Esophagus squamous epithelium (tissue), 5 donors: ENCODE data around the gene SOCS6. TPM values are rescaled to one million over a fixed set of nuclear protein-coding genes. Genes with fewer than 3 reads are reported as not detected.

Experiments used
- DNase-seq: peaks from one replicate; lab custom pipeline; 2025; lab: John Stamatoyannopoulos, UW
- H3K27ac ChIP-seq, 4 donors: fragments of 200-600 bp; sonication (generic); one replicate each; pipeline ENCODE4 v1.5.1; 2016 to 2019; ENCODE audit warnings: mild to moderate bottlenecking in 1 of 4
- H3K27me3 ChIP-seq, 4 donors: fragments of 200-600 bp; sonication (generic); 1 replicate in 3 of 4; 2 replicates in 1 of 4; pipeline versions ENCODE4 v1.5.1 to v1.6.0; 2017 to 2021; ENCODE audit warnings: antibody characterized with exemption in 1 of 4
- H3K36me3 ChIP-seq, 3 donors: fragments of 200-600 bp; sonication (generic); one replicate each; pipeline ENCODE4 v1.5.1; 2016 to 2019
- H3K4me1 ChIP-seq, 3 donors: fragments of 200-600 bp; sonication (generic); one replicate each; pipeline ENCODE4 v1.5.1; 2017 to 2019
- H3K4me3 ChIP-seq, 4 donors: fragments of 200-600 bp; sonication (generic); 1 replicate in 3 of 4; 2 replicates in 1 of 4; pipeline ENCODE4 v1.5.1; 2016 to 2019; ENCODE audit warnings: mild to moderate bottlenecking in 2 of 4, moderate library complexity in 1 of 4
- H3K9me3 ChIP-seq, 3 donors: fragments of 200-600 bp; sonication (generic); one replicate each; pipeline ENCODE4 v1.5.1; 2016 to 2019
- POLR2A ChIP-seq, 4 donors: fragments of 450-650 bp; IDR thresholded peaks; one replicate each; pipeline ENCODE4 v1.6.1; 2017; ENCODE audit warnings: antibody characterized with exemption in 4 of 4, mild to moderate bottlenecking in 4 of 4, moderate library complexity in 3 of 4
- WGBS, 2 donors: methylation state at CpG; one replicate each; pipeline ENCODE4 v1.1.5; 2018; 5-methylcytosine and 5-hydroxymethylcytosine counted together
- intact Hi-C: fragments of 100-400 bp; cut with DNase I; formaldehyde crosslinking; loops from one replicate; pipeline ENCODE4 v1.15.0; 2022
- total RNA-seq, 4 donors: library from RNA; depleted of rRNA; stranded (reverse); fragments of >200 nt; gene quantifications; one replicate each; pipeline ENCODE4 v1.1.0, GENCODE V29; 2016
- TF ChIP-seq, protein P1 (sequence below), 6 experiments: fragments of 450-650 bp in 4 of 6; fragments of 200-600 bp in 2 of 6; sonication (generic) in 2 of 6; IDR thresholded peaks; one replicate each; pipeline ENCODE4 v1.5.1; 2016 to 2019; ENCODE audit warnings: antibody characterized with exemption in 6 of 6, mild to moderate bottlenecking in 4 of 6, moderate library complexity in 4 of 6
- donor health status: DM: yes; HTN: yes; CAD: no.

SOCS6 gene
- total RNA-seq, 4 donors from 2014 or later = 18.8 to 23.2 (median 19.9) TPM

GRCh38 chr18:70279470-70279869 lies 9.4 kb upstream of the SOCS6 start:
- Histone ChIP-seq H3K9me3 (no peaks in the 10 kb centered on the region), H3K4me3 (no peak overlapping the region), H3K4me1 (peaks cover 0 to 14% (median 0%) of the 10 kb centered on the region in 3 donors), H3K27ac (no peak overlapping the region), H3K36me3 (no peaks in the 10 kb centered on the region), H3K27me3 (no peaks in the 10 kb centered on the region)
- DNase-seq = no peak
- no peak for TF ChIP-seq POLR2A (IDR thresholded peaks at IDR 0.05)
- TF ChIP-seq, protein P1, sequence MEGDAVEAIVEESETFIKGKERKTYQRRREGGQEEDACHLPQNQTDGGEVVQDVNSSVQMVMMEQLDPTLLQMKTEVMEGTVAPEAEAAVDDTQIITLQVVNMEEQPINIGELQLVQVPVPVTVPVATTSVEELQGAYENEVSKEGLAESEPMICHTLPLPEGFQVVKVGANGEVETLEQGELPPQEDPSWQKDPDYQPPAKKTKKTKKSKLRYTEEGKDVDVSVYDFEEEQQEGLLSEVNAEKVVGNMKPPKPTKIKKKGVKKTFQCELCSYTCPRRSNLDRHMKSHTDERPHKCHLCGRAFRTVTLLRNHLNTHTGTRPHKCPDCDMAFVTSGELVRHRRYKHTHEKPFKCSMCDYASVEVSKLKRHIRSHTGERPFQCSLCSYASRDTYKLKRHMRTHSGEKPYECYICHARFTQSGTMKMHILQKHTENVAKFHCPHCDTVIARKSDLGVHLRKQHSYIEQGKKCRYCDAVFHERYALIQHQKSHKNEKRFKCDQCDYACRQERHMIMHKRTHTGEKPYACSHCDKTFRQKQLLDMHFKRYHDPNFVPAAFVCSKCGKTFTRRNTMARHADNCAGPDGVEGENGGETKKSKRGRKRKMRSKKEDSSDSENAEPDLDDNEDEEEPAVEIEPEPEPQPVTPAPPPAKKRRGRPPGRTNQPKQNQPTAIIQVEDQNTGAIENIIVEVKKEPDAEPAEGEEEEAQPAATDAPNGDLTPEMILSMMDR (IDR thresholded peaks at IDR 0.05) = no peak
- WGBS, 2 donors = 50 to 78% methylated on average over 2 of the region's 2 CpGs
- intact Hi-C loops = no loop called here

DNA sequence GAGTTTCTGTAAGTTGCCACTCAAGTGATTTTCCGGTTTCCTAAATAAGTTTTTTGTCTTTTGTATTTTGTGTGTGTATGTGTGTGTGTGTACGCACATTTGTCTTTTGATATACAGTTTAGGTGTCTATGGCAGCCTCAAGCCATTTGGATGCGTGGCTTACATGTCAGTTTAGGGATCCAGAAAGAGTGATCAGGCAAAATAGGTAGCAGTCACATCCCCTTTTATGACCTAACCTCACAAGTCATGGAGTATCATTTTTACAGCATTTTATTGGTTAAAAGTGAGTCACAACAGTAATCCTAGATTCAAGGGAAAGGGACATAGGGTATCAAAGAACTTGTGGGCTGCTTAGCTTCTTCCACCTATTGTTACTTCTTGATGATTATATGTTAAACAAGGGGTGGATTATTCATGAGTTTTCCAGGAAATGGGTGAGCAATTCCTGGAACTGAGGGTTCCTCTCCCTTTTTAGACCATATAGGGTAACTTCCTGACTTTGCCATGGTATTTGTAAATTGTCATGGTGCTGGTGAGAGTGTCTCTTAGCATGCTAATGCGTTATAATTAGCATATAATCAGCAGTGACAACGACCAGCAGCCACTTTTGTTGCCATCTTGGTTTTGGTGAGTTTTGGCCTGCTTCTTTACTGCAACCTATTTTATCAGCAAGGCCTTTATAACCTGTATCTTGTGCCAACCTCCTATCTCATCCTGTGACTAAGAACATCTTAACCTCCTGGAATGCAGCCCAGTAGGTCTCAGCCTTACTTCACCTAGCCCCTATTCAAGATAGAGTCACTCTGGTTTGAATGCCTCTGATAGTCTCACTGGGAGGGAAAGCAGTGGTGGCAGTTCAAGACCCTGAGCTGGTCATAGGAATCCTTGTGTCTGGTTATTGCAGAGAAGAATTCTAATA lies 8.6 kb upstream of the SOCS6 start:
- no peaks in the 10 kb centered on the region for H3K36me3 ChIP-seq
- no peaks in the 10 kb centered on the region for H3K9me3 ChIP-seq
- H3K4me3 ChIP-seq = no peak overlapping the region
- no peak for DNase-seq
- H3K4me1 ChIP-seq = peaks cover 0 to 14% (median 0%) of the 10 kb centered on the region in 3 donors
- 71 to 83% methylated on average over 5 of the region's 5 CpGs for WGBS, 2 donors
- intact Hi-C loops = no loop called here
- TF ChIP-seq, protein P1 (IDR thresholded peaks at IDR 0.05) = no peak
- no peak for TF ChIP-seq POLR2A (IDR thresholded peaks at IDR 0.05)
- H3K27me3 ChIP-seq = no peaks in the 10 kb centered on the region
- H3K27ac ChIP-seq = peak overlapping the region in 1 of 4 donors; percentile 13

GRCh38 chr18:70284976-70285620 lies 3.7 kb upstream of the SOCS6 start:
- Histone ChIP-seq H3K9me3 (no peaks in the 10 kb centered on the region), H3K27me3 (no peaks in the 10 kb centered on the region), H3K36me3 (no peaks in the 10 kb centered on the region), H3K4me3 (no peak overlapping the region), H3K27ac (peak overlapping the region in 1 of 4 donors; percentile 4), H3K4me1 (peaks cover 0 to 9% (median 0%) of the 10 kb centered on the region in 3 donors)
- DNase-seq = no peak
- 48 to 61% methylated on average over 2 of the region's 2 CpGs for WGBS, 2 donors
- TF ChIP-seq, protein P1 (IDR thresholded peaks at IDR 0.05) = no peak
- TF ChIP-seq POLR2A (IDR thresholded peaks at IDR 0.05) = no peak
- intact Hi-C loops = no loop called here

GRCh38 chr18:70287731-70288130 lies 1.1 kb upstream of the SOCS6 start:
- 81 to 85% methylated on average over 2 of the region's 2 CpGs for WGBS, 2 donors
- Histone ChIP-seq H3K4me3 (peak overlapping the region in 3 of 4 donors; percentile 68 to 89 (median 84)), H3K27ac (peak overlapping the region in 2 of 4 donors; percentile 81 to 92)

More at GRCh38 chr18:70287731-70288130, 1.1 kb upstream of the SOCS6 start:
- TF ChIP-seq, protein P1 (IDR thresholded peaks at IDR 0.05) = no peak
- no peak for TF ChIP-seq POLR2A (IDR thresholded peaks at IDR 0.05)
- intact Hi-C loops = no loop called here
- Histone ChIP-seq H3K4me1 (peaks cover 0 to 36% (median 25%) of the 10 kb centered on the region in 3 donors), H3K9me3 (no peaks in the 10 kb centered on the region), H3K36me3 (no peaks in the 10 kb centered on the region), H3K27me3 (no peaks in the 10 kb centered on the region)
- DNase-seq = no peak
